C4-2B (cell line): ENCODE measurements around the gene OTOP2.

Experiments used
- CTCF ChIP-seq: fragments of 450-650 bp; conservative IDR thresholded peaks from 2 replicates; pipeline ENCODE4 v1.5.1; 2017; ENCODE audit warnings: mild to moderate bottlenecking
- ZFX ChIP-seq: fragments of 450-650 bp; IDR thresholded peaks from 2 replicates; pipeline ENCODE4 v1.6.1; 2017

GRCh38 chr17:74922172-74922571 is 1.9 kb upstream of the OTOP2 start:
- TF ChIP-seq CTCF (no peak), ZFX (no peak)
